Dendritic cell treated with granulocyte-macrophage colony-stimulating factor and Interleukin-4, amounts not matched to agents 40 ng/mL and 50 ng/mL, for 4 days (primary cell): ENCODE data around the gene CACNA1B.
"Not testable (repeated sequence)": the region's sequence is repeated elsewhere in the genome, so short reads cannot be mapped to it uniquely, and the experiment has no call there.

Source experiments
- H3K27ac Mint-ChIP-seq: one replicate; pipeline ENCODE4 v1.8.0; 2022; ENCODE audit warnings: mild to moderate bottlenecking, mixed read lengths
- H3K27me3 Mint-ChIP-seq: one replicate; pipeline ENCODE4 v1.8.0; 2022; ENCODE audit warnings: mild to moderate bottlenecking, mixed read lengths
- H3K36me3 Mint-ChIP-seq: one replicate; pipeline ENCODE4 v1.8.0; 2022; ENCODE audit warnings: low read depth, mixed read lengths
- H3K4me1 Mint-ChIP-seq: one replicate; pipeline ENCODE4 v1.8.0; 2022; ENCODE audit warnings: low read depth, mixed read lengths
- H3K4me3 Mint-ChIP-seq: one replicate; pipeline ENCODE4 v1.8.0; 2022; ENCODE audit warnings: mild to moderate bottlenecking, moderate library complexity, mixed read lengths
- H3K9me3 Mint-ChIP-seq: one replicate; pipeline ENCODE4 v1.8.0; 2022; ENCODE audit warnings: mixed read lengths
- intact Hi-C: fragments of 100-400 bp; cut with micrococcal nuclease; formaldehyde crosslinking; loops from one replicate; pipeline ENCODE4 v1.15.0; 2022

Gene CACNA1B

DNA sequence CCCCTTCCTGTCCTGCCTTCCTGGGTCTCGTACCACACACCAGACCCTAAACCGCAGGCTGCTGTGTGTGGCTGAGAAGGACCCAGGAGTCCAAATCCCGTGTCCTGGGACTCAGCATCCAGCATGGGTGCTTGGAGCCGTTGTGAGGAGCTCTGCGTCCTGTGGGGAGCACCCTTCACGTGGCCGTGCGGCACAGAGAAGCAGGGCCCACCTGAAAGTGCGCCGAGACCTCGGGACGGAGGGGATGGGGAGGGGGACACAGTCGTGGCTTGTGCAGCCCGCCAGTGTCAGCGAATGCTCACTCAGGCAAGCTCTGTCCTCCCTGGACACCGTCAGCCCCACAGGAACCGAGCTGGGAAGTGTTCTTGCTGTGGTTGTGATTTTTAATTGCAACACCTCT, 244.6 kb downstream of the CACNA1B start:
- H3K36me3 Mint-ChIP-seq, result no peaks in the 10 kb centered on the region
- no peak overlapping the region for H3K27ac Mint-ChIP-seq
- no peak overlapping the region for H3K4me3 Mint-ChIP-seq
- intact Hi-C loops, result no loop called here
- no peaks in the 10 kb centered on the region for H3K9me3 Mint-ChIP-seq
- no peaks in the 10 kb centered on the region for H3K4me1 Mint-ChIP-seq
- peaks cover 5% of the 10 kb centered on the region for H3K27me3 Mint-ChIP-seq

DNA sequence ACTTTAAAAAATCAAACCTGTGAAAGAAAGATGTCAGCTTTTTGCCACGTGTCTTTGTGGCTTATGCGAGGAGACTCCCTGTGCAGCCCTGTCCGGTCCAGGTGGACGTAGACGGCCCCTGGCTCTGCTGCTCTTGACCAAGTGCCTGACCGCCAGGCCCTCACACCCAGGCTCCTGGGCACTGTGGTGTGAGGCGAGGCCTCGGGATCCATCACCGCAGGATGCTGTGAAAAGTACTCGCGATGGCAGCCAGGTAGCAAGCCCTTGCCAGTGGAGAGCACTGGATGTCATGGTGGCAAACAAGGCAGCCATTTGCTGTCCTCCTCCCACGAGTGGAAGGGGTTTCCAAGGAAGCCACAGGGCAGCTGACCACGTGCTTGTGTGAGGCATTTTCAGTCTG, 245.1 kb downstream of the CACNA1B start:
- no peaks in the 10 kb centered on the region for H3K4me1 Mint-ChIP-seq
- H3K9me3 Mint-ChIP-seq, result no peaks in the 10 kb centered on the region
- intact Hi-C loops, result no loop called here
- no peak overlapping the region for H3K4me3 Mint-ChIP-seq
- H3K27me3 Mint-ChIP-seq, result peaks cover 5% of the 10 kb centered on the region
- H3K27ac Mint-ChIP-seq, result no peak overlapping the region
- no peaks in the 10 kb centered on the region for H3K36me3 Mint-ChIP-seq

DNA sequence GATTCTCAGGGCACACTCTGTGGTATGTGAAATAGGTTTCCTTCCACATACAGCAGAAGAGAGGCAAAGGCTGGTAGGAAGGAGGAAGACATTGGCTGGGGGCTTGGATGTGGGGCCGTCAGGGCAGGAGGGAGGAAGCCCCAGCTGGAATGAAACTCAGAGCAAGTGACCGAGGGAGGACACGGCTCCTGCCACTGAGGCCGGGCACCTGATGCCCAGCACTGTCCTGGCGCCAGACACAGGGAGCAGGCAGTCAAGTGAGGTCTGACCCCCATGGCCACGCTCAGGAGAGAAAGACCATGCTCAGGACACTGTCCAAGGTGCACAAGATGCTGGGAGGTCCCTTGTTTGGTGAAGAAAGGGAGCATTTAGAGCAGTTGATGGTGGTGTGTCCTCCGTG, 245.5 kb downstream of the CACNA1B start:
- intact Hi-C loops, result no loop called here
- H3K4me3 Mint-ChIP-seq, result no peak overlapping the region
- no peak overlapping the region for H3K27ac Mint-ChIP-seq
- peaks cover 5% of the 10 kb centered on the region for H3K27me3 Mint-ChIP-seq
- H3K9me3 Mint-ChIP-seq, result no peaks in the 10 kb centered on the region
- no peaks in the 10 kb centered on the region for H3K36me3 Mint-ChIP-seq
- no peaks in the 10 kb centered on the region for H3K4me1 Mint-ChIP-seq

DNA sequence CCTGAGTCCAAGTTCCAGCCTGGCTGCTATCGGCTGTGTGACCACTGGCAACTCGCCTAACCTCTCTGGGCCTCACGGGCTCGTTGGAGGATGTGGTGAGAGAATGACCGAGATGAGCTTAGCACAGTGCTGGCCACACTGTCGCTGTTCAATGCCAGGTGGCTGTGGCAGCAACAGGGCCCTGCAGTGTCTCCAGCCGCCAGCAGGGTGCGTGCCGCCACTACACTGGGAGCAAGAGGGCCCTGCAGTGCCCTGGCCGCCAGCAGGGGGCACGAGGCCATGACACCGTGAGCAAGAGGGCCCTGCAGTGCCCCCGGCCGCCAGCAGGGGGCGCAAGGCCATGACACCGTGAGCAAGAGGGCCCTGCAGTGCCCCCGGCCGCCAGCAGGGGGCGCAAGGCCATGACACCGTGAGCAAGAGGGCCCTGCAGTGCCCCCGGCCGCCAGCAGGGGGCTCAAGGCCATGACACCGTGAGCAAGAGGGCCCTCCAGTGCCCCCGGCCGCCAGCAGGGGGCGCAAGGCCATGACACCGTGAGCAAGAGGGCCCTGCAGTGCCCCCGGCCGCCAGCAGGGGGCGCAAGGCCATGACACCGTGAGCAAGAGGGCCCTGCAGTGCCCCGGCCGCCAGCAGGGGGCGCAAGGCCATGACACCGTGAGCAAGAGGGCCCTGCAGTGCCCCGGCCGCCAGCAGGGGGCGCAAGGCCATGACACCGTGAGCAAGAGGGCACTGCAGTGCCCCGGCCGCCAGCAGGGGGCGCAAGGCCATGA, 248.7 kb downstream of the CACNA1B start:
- H3K27ac Mint-ChIP-seq, H3K36me3 Mint-ChIP-seq, H3K4me3 Mint-ChIP-seq, H3K9me3 Mint-ChIP-seq, H3K4me1 Mint-ChIP-seq, H3K27me3 Mint-ChIP-seq, intact Hi-C loops: not testable (repeated sequence)

DNA sequence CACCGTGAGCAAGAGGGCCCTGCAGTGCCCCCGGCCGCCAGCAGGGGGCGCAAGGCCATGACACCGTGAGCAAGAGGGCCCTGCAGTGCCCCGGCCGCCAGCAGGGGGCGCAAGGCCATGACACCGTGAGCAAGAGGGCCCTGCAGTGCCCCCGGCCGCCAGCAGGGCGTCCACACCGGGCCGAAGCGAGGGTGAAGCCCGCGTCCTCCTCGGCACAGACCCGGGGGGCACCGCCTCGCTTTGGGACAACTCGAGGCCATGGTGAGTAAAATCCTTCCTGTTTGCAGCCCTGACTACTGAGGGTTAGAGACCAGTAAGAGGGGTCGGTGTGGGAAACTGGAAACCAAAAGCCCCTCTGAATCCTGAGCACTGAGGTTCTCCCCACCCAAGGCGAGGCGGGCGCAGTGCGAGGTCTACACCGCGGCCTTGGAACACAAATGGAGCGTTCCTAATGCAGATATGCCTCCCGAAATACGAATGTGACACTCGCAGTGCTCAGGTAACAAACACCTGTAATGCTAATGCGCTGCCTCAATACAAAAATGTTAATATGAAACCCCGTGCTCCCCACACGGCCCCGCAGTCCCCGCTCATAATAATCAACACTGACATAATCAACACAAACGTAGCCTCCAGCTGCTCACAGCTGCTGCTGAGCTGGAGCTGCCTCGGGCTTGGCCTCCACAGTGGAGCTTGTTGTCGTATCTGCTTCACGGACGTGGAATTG, 249.4 kb downstream of the CACNA1B start:
- H3K9me3 Mint-ChIP-seq, H3K27ac Mint-ChIP-seq, intact Hi-C loops, H3K36me3 Mint-ChIP-seq, H3K4me1 Mint-ChIP-seq, H3K27me3 Mint-ChIP-seq, H3K4me3 Mint-ChIP-seq: not testable (repeated sequence)

DNA sequence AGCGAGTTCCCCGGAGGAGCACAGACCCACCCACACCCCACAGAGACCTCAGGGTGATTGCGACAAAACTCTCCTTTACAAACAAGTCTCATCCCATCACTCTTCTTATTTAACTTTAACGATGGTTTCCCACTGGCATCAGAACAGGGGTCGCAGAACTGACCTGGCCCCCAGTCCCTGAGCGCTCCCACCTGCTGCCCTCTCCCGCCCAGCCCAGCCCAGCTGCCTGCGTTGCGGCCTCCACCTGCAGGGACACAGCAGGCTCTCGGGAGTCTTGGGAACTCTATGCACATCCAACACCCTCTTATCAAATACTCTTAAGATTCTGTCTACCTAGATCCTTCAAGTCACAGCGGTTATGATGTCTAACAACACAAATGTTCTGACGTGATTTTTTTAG, 250.4 kb downstream of the CACNA1B start:
- H3K36me3 Mint-ChIP-seq, H3K27me3 Mint-ChIP-seq, intact Hi-C loops, H3K4me1 Mint-ChIP-seq, H3K4me3 Mint-ChIP-seq, H3K27ac Mint-ChIP-seq, H3K9me3 Mint-ChIP-seq: not testable (repeated sequence)

DNA sequence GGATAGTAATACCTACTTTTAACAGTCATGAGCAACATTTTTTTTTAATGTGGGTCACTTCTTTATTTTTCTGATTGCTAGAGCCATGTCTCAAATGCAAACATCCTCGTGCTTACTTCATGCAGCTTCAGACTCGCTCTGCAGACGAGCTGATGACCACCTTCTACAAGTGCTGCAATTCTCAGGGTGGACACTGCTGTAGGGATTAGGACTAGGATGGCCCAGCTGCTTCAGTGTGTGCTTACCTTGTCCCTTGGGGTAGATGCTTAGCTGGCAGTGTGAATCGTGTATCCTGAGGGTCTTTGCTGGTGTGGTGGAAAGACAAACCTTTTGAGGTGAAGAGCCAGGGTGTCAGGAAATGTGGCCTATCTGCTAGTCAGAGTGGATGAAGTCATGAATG, 251.7 kb downstream of the CACNA1B start:
- H3K27me3 Mint-ChIP-seq, intact Hi-C loops, H3K9me3 Mint-ChIP-seq, H3K36me3 Mint-ChIP-seq, H3K4me3 Mint-ChIP-seq, H3K4me1 Mint-ChIP-seq, H3K27ac Mint-ChIP-seq: not testable (repeated sequence)

DNA sequence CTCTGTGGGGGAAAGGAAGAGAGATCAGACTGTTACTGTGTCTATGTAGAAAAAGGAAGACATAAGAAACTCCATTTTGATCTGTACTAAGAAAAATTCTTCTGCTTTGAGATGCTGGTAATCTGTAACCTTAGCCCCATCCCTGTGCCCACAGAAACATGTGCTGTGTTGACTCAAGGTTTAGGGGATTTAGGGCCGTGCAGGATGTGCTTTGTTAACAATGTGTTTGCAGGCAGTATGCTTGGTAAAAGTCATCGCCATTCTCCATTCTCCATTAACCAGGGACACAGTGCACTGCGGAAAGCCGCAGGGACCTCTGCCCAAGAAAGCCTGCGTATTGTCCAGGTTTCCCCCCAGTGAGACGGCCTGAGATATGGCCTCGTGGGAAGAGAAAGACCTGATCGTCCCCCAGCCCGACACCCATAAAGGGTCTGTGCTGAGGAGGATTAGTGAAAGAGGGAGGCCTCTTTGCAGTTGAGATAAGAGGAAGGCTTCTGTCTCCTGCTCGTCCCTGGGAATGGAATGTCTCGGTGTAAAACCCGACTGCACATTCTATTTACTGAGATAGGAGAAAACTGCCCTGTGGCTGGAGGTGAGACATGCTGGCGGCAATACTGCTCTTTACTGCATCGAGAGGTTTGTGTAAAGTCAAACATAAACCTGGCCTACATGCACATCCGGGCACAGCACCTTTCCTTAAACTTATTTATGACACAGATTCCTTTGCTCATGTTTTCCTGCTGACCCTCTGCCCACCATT, 255.5 kb downstream of the CACNA1B start:
- H3K36me3 Mint-ChIP-seq, H3K27me3 Mint-ChIP-seq, H3K27ac Mint-ChIP-seq, H3K4me1 Mint-ChIP-seq, H3K4me3 Mint-ChIP-seq, intact Hi-C loops, H3K9me3 Mint-ChIP-seq: not testable (repeated sequence)

DNA sequence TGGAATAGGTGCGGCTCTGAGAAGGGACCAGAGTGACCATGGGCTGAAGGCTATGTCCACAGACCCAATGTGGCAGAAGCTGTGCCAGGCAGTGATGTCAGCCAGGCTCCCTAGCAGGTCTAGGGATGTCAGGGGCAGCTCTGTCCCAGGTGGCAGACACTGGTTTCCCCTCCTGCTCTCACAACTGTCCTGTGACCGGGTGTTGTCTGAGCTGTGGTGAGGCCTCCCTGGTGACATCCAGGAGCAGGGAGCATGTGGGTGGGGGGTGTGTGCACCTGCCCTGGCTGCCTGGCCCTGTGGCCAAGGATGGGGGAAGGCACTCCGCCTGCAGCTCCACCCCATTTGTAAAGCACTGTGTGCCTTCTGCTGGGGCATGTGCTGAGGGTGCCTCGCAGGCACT, 257.0 kb downstream of the CACNA1B start:
- intact Hi-C loops, H3K36me3 Mint-ChIP-seq, H3K9me3 Mint-ChIP-seq, H3K27ac Mint-ChIP-seq, H3K4me3 Mint-ChIP-seq, H3K4me1 Mint-ChIP-seq, H3K27me3 Mint-ChIP-seq: not testable (repeated sequence)

DNA sequence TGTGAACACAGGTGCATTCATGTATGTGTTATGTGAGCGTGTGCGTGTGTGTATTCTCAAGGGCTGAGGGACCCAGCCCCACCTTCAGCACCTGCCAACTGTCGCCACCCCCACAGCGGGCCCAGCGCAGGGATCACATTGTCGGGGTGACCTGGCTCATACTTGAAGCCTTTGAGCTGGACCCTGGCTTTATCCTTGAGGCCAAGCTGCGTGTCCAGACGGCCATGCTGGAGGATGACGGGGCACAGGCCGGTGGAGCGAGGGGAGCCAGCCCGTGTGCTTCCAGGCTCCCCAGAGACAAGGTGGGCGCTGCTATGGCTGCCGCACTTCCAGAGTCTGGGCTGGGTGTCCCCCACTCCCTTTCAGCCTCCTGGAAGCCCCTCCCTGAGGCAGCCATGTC, 261.5 kb downstream of the CACNA1B start:
- H3K4me3 Mint-ChIP-seq, H3K36me3 Mint-ChIP-seq, H3K4me1 Mint-ChIP-seq, H3K27me3 Mint-ChIP-seq, H3K27ac Mint-ChIP-seq, H3K9me3 Mint-ChIP-seq, intact Hi-C loops: not testable (repeated sequence)

DNA sequence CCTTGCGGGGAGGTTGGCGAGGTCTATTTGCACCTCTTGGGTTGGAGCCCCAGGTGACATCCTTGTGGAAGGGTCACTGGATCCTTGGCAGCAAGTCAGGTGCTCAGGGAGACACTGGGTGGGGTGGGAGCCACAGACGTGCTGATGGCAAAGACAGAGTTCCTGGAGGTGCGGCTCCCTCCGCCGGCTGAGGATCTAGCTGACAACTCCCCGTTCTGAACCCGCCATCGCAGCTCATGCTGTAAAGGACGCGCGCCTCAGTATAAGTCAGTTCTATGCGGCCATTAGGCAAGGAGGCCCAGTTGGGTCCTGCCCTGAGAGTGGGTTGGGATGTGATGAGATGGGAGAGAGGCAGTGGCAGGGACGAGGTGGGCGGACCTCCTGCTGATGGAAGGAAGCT, 263.4 kb downstream of the CACNA1B start:
- H3K36me3 Mint-ChIP-seq, H3K27ac Mint-ChIP-seq, H3K4me1 Mint-ChIP-seq, H3K9me3 Mint-ChIP-seq, H3K4me3 Mint-ChIP-seq, intact Hi-C loops: not testable (repeated sequence)
- peaks cover 11% of the 10 kb centered on the region for H3K27me3 Mint-ChIP-seq

DNA sequence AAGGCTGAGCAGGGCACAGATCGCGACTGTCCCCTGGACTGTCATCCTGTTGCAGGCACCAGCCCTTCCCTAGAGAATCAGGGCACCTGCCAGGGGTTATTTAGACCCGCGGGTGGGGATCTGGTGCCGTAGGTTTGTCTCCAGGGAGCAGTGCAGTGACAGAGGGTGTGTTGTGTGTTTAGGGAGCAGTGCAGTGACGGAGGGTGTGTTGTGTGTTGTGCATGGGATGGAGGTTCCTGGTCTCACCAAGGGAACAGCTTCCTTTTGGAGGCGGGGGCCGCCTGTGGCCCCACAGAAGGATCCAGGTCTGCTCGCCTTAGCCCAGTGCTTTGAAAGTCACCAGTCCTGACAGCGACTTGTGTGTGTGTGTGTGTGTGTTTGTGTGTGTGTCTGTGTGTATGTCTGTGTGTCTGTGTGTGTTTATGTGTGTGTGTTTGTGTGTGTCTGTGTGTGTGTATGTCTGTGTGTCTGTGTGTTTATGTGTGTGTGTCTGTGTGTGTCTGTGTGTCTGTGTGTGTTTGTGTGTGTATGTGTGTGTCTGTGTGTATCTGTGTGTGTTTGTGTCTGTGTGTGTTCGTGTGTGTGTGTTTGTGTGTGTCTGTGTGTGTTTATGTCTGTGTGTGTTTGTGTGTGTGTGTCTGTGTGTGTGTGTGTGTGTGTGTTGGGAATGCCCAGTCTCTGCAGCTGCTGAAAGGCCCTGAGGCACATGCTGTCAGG, 265.1 kb downstream of the CACNA1B start:
- H3K4me1 Mint-ChIP-seq, H3K4me3 Mint-ChIP-seq, H3K9me3 Mint-ChIP-seq, H3K27ac Mint-ChIP-seq, H3K36me3 Mint-ChIP-seq, intact Hi-C loops: not testable (repeated sequence)
- H3K27me3 Mint-ChIP-seq, result peaks cover 13% of the 10 kb centered on the region

DNA sequence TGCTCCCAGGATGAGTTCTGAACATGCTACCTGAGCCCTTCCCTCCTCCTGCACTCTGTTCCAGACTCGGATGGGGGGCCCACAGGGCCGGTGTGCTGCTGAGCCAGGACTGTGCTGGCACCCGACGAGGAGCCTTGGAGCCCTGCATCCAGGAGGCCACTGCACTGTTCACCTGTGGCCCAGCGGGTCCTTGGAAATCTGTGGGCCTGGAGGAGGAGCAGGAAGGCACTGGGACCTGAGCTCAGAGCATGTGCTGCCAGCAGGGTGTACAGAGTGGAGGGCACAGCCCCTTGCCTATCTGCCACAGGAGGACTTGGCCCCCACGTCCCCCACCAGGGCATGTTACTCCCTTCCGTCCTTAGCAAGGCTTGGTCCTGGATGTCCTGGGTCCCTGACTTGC, 265.9 kb downstream of the CACNA1B start:
- H3K27ac Mint-ChIP-seq, H3K36me3 Mint-ChIP-seq, H3K4me1 Mint-ChIP-seq, intact Hi-C loops, H3K4me3 Mint-ChIP-seq, H3K9me3 Mint-ChIP-seq: not testable (repeated sequence)
- peaks cover 19% of the 10 kb centered on the region for H3K27me3 Mint-ChIP-seq

DNA sequence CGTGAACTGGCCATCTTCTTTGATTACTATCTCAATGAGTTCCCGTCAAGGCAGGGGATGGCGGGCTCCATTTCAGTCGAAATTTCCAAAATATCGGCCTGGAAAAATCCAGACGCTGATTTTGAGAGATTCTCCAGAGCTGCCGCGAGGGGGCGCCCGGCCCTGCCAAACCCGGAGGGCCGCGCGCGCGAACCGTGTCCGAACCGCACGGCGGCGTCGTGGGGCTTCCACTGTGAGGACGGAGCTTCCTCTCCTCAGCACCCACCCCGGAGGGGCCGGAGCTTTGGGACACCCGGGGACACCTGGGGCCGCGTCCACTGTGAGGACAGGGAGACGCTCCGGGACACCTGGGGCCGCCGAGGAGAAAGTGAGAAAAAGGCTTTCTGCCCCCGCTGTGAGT, 270.0 kb downstream of the CACNA1B start:
- intact Hi-C loops, H3K4me1 Mint-ChIP-seq, H3K36me3 Mint-ChIP-seq, H3K27ac Mint-ChIP-seq, H3K9me3 Mint-ChIP-seq: not testable (repeated sequence)
- Mint-ChIP-seq H3K27me3 (peaks cover 39% of the 10 kb centered on the region), H3K4me3 (peak overlapping the region; percentile 34)
